A549 treated with ZK216348 at 1 μM for 4 hours (cell line): ENCODE data around the gene AP2M1. TPM values are rescaled to one million over a fixed set of nuclear protein-coding genes. Genes with fewer than 3 reads are reported as not detected.

Experiments used
- total RNA-seq: library from RNA; stranded (reverse); fragments of 200-300 nt; extraction: Qiagen RNA extraction; gene quantifications from 5 replicates; pipeline ENCODE4 v1.2.3, GENCODE V29; 2022; ENCODE audit warnings: low read depth

AP2M1 gene
- 286 to 326 TPM (median 314 TPM) in 5 replicates for total RNA-seq

GRCh38 chr3:184174646-184175492 is at the start of gene AP2M1:
AP2M1 (plus strand) TSS chr3:184174855; CDS start chr3:184176994, 2,139 bp downstream.

GRCh38 chr3:184135149-184135910 is 39.3 kb upstream of the AP2M1 start, which contains the start of gene EIF2B5:
EIF2B5 (plus strand) TSS chr3:184135358; CDS start chr3:184135386, 28 bp downstream.

GRCh38 chr3:184154885-184155643 is 19.6 kb upstream of the AP2M1 start, which contains the start of gene DVL3:
DVL3 (plus strand) TSS chr3:184155377; CDS start chr3:184155636, 259 bp downstream.

GRCh38 chr3:184186184-184186901 is 11.7 kb downstream of the AP2M1 start, which contains the start of gene ABCF3:
ABCF3 (plus strand) TSS chr3:184186199; CDS start chr3:184186208, 9 bp downstream.

GRCh38 chr3:184229394-184230080 is 54.9 kb downstream of the AP2M1 start, which contains the start of gene VWA5B2:
VWA5B2 (plus strand) TSS chr3:184229585; CDS start chr3:184230529, 944 bp downstream.

Other genes starting within 250 kb of the AP2M1 start
- 10.4 to 17.4 TPM (median 15.3 TPM) in 5 replicates for gene ABCC5, start 157.0 kb upstream of the AP2M1 start, total RNA-seq
- not detected in 5 replicates for gene HTR3D, start 143.1 kb upstream of the AP2M1 start, total RNA-seq
- not detected in 5 replicates for gene HTR3C, start 121.8 kb upstream of the AP2M1 start, total RNA-seq
- gene HTR3E, start 77.8 kb upstream of the AP2M1 start, total RNA-seq = not detected in 5 replicates
- gene EIF2B5, start 39.5 kb upstream of the AP2M1 start, total RNA-seq = 25.0 to 31.5 TPM (median 29.3 TPM) in 5 replicates
- gene DVL3, start 19.5 kb upstream of the AP2M1 start, total RNA-seq = 14.9 to 30.4 TPM (median 26.5 TPM) in 5 replicates
- gene ABCF3, start 11.3 kb downstream of the AP2M1 start, total RNA-seq = 25.4 to 36.5 TPM (median 34.8 TPM) in 5 replicates
- gene VWA5B2, start 54.7 kb downstream of the AP2M1 start, total RNA-seq = 0.29 to 0.46 TPM (median 0.38 TPM) in 5 replicates
- gene ALG3, start 74.1 kb downstream of the AP2M1 start, total RNA-seq = 48.9 to 83.2 TPM (median 72.9 TPM) in 5 replicates
- 8.0 to 13.2 TPM (median 11.0 TPM) in 5 replicates for gene EEF1AKMT4, start 74.8 kb downstream of the AP2M1 start, total RNA-seq
- gene CAMK2N2, start 86.7 kb downstream of the AP2M1 start, total RNA-seq = 0.60 to 2.0 TPM (median 1.3 TPM) in 5 replicates
- not detected in 5 replicates for gene ECE2, start 101.2 kb downstream of the AP2M1 start, total RNA-seq
- 294 to 424 TPM (median 309 TPM) in 5 replicates for gene PSMD2, start 124.4 kb downstream of the AP2M1 start, total RNA-seq
- 221 to 295 TPM (median 267 TPM) in 5 replicates for gene EIF4G1, start 139.8 kb downstream of the AP2M1 start, total RNA-seq
- gene FAM131A, start 162.7 kb downstream of the AP2M1 start, total RNA-seq = 6.8 to 11.7 TPM (median 9.9 TPM) in 5 replicates
- 4.0 to 6.1 TPM (median 5.5 TPM) in 5 replicates for gene CLCN2, start 186.8 kb downstream of the AP2M1 start, total RNA-seq
- gene POLR2H, start 186.9 kb downstream of the AP2M1 start, total RNA-seq = 69.5 to 82.7 TPM (median 77.4 TPM) in 5 replicates
- gene THPO, start 203.4 kb downstream of the AP2M1 start, total RNA-seq = not detected in 5 replicates
- gene CHRD, start 205.2 kb downstream of the AP2M1 start, total RNA-seq = 0.07 to 0.42 TPM (median 0.15 TPM) in 5 replicates